Keratinocyte (primary cell): ENCODE measurements around the gene PCA3. TPM values are rescaled to one million over a fixed set of nuclear protein-coding genes. Genes with fewer than 3 reads are reported as not detected.

ENCODE experiments used
- DNase-seq: peaks from one replicate; pipeline ENCODE4 v3.0.0-alpha.2; 2011; ENCODE audit warnings: low read depth, missing footprints, low spot score
- FAIRE-seq: peaks from 2 replicates; lab custom pipeline; 2011; peaks lifted over from hg19 to GRCh38; lab: Jason Lieb, UNC
- H2AFZ ChIP-seq: 2 replicates; pipeline ENCODE4 v1.6.0; 2012; ENCODE audit warnings: low read length, control low read depth, inconsistent platforms; ENCODE audit not compliant: control insufficient read depth
- H3K27ac ChIP-seq: 2 replicates; pipeline ENCODE4 v1.5.1; 2011; ENCODE audit warnings: low read length; ENCODE audit not compliant: control insufficient read depth, insufficient read depth
- H3K27me3 ChIP-seq: 3 replicates; pipeline ENCODE4 v1.6.0; 2011; ENCODE audit warnings: low read length; ENCODE audit not compliant: control insufficient read depth, insufficient read depth; ENCODE audit errors: extremely low read depth
- H3K36me3 ChIP-seq, 2 experiments: 2 replicates in 1 of 2; 3 replicates in 1 of 2; pipeline ENCODE4 v1.5.1; 2011; ENCODE audit warnings: low read length in 2 of 2, mild to moderate bottlenecking in 1 of 2; ENCODE audit not compliant: control insufficient read depth in 2 of 2, insufficient read depth in 2 of 2; ENCODE audit errors: extremely low read depth in 1 of 2
- H3K4me1 ChIP-seq: 3 replicates; pipeline ENCODE4 v1.5.1; 2011; ENCODE audit warnings: low read length; ENCODE audit not compliant: control insufficient read depth, insufficient read depth; ENCODE audit errors: extremely low read depth
- H3K4me2 ChIP-seq: 3 replicates; pipeline ENCODE4 v1.6.0; 2011; ENCODE audit warnings: low read depth, low read length; ENCODE audit not compliant: control insufficient read depth, insufficient read depth; ENCODE audit errors: extremely low read depth
- H3K4me3 ChIP-seq, 3 experiments: fragments of 200-600 bp in 1 of 3; sonication (generic) in 1 of 3; 2 replicates in 2 of 3; 3 replicates in 1 of 3; pipeline ENCODE4 v1.5.1; 2011 to 2016; ENCODE audit warnings: low read length in 3 of 3, mild to moderate bottlenecking in 3 of 3, control low read depth in 2 of 3, inconsistent platforms in 1 of 3, low read depth in 1 of 3, mixed read lengths in 1 of 3, mixed run types in 1 of 3, moderate library complexity in 1 of 3; ENCODE audit not compliant: control insufficient read depth in 2 of 3, insufficient read depth in 2 of 3; ENCODE audit errors: extremely low read depth in 1 of 3
- H3K79me2 ChIP-seq: 2 replicates; pipeline ENCODE4 v1.6.0; 2012; ENCODE audit warnings: low read length; ENCODE audit not compliant: control insufficient read depth, insufficient read depth
- H3K9ac ChIP-seq: 3 replicates; pipeline ENCODE4 v1.6.0; 2011; ENCODE audit warnings: low read length; ENCODE audit not compliant: control insufficient read depth, insufficient read depth; ENCODE audit errors: extremely low read depth
- H3K9me1 ChIP-seq: 3 replicates; pipeline ENCODE4 v1.6.0; 2011; ENCODE audit warnings: low read length; ENCODE audit not compliant: control insufficient read depth, insufficient read depth; ENCODE audit errors: extremely low read depth
- H3K9me3 ChIP-seq: 2 replicates; pipeline ENCODE4 v1.5.1; 2012; ENCODE audit warnings: low read depth, low read length; ENCODE audit not compliant: control insufficient read depth
- H4K20me1 ChIP-seq: 3 replicates; pipeline ENCODE4 v1.6.0; 2011; ENCODE audit warnings: low read length; ENCODE audit not compliant: control insufficient read depth, insufficient read depth; ENCODE audit errors: extremely low read depth
- CTCF ChIP-seq, 3 experiments: IDR thresholded peaks in 1 of 3; conservative IDR thresholded peaks in 1 of 3; optimal IDR thresholded peaks in 1 of 3; 2 replicates in 2 of 3; 3 replicates in 1 of 3; pipeline versions ENCODE3 to v1.5.1; 2011; ENCODE audit warnings: low read length in 3 of 3, mild to moderate bottlenecking in 3 of 3, moderate library complexity in 2 of 3, control low read depth in 1 of 3, inconsistent platforms in 1 of 3; ENCODE audit not compliant: insufficient read depth in 2 of 3; ENCODE audit errors: extremely low read depth in 1 of 3
- EZH2 ChIP-seq: IDR thresholded peaks from one replicate; pipeline ENCODE4 v1.6.1; 2012; ENCODE audit warnings: inconsistent platforms, mild to moderate bottlenecking, low read length, moderate library complexity
- dilution Hi-C: fragments of 300-500 bp; cut with MboI; formaldehyde crosslinking; loops from one replicate; pipeline ENCODE4 v1.7.0; 2020; ENCODE audit warnings: low sequenced_read_pairs; ENCODE audit not compliant: extremely low pct_ligation_motif_present
- polyA plus RNA-seq, 5 experiments: library from polyadenylated mRNA; depleted of rRNA in 3 of 5; stranded (reverse) in 3 of 5; stranded (forward) in 1 of 5; unstranded in 1 of 5; fragments of >200 nt; gene quantifications; 1 replicate in 1 of 5; 2 replicates in 3 of 5; 3 replicates in 1 of 5; pipeline versions ENCODE4 v1.2.1 to v1.2.3, GENCODE V29; 2011 to 2012; ENCODE audit warnings: missing spikeins in 2 of 5, low read depth in 1 of 5, low replicate concordance in 1 of 5

Gene PCA3
- polyA plus RNA-seq, 1 donor (not counting 4 experiments of a cell fraction or from before 2014, with no cell fraction given) = not detected

GRCh38 chr9:76737154-76737902 lies 26.9 kb upstream of the PCA3 start:
- Histone ChIP-seq H3K9me1 (no peaks in the 10 kb centered on the region), H3K27ac (no peak overlapping the region), H3K36me3 (no peaks in the 10 kb centered on the region), H3K27me3 (no peaks in the 10 kb centered on the region), H3K4me2 (no peak overlapping the region), H3K9ac (no peak overlapping the region), H3K79me2 (no peaks in the 10 kb centered on the region), H3K4me3 (no peak overlapping the region), H2AFZ (no peak overlapping the region), H4K20me1 (no peaks in the 10 kb centered on the region), H3K9me3 (no peaks in the 10 kb centered on the region), H3K4me1 (no peaks in the 10 kb centered on the region)
- FAIRE-seq (no peak), DNase-seq (no peak)
- dilution Hi-C loops = no loop called here
- TF ChIP-seq CTCF (optimal IDR thresholded peaks at IDR 0.05 in 1 of 3, IDR thresholded peaks at IDR 0.05 in 1 of 3, conservative IDR thresholded peaks at IDR 0.05 in 1 of 3; ENCODE audit: extremely low read depth in 1 of 3, insufficient read depth in 2 of 3, low read length in 3 of 3) = no peak
- TF ChIP-seq EZH2 = no peak

DNA sequence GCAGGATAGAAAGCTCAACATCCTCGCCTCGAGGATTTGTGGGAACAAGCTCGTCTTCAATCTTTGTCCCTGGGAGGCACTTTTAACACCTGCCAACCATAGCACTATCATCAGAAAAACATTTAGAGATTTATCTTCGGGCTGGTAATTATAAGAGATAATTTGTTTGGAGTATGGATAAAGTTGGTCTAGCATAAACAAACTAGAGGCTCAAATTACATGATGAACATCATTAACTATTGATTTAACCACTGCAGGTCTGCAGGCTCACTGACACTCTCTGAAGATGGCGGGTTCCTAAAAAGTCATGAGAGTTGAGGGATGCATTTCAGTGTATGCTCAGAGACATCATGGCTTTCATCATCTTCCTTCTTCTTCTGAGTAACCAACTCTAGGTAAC lies 25.8 kb upstream of the PCA3 start:
- H3K4me3 ChIP-seq = no peak overlapping the region
- H3K9me1 ChIP-seq = no peaks in the 10 kb centered on the region
- no peak overlapping the region for H3K27ac ChIP-seq
- H3K79me2 ChIP-seq = no peaks in the 10 kb centered on the region
- FAIRE-seq (no peak), DNase-seq (no peak)
- H3K9me3 ChIP-seq = no peaks in the 10 kb centered on the region
- TF ChIP-seq EZH2 = no peak
- TF ChIP-seq CTCF (optimal IDR thresholded peaks at IDR 0.05 in 1 of 3, IDR thresholded peaks at IDR 0.05 in 1 of 3, conservative IDR thresholded peaks at IDR 0.05 in 1 of 3; ENCODE audit: extremely low read depth in 1 of 3, insufficient read depth in 2 of 3, low read length in 3 of 3) = no peak
- H3K4me1 ChIP-seq = no peaks in the 10 kb centered on the region
- H3K9ac ChIP-seq = no peak overlapping the region
- H4K20me1 ChIP-seq = no peaks in the 10 kb centered on the region
- H3K36me3 ChIP-seq = no peaks in the 10 kb centered on the region
- no peak overlapping the region for H2AFZ ChIP-seq
- dilution Hi-C loops = no loop called here
- H3K4me2 ChIP-seq = no peak overlapping the region
- H3K27me3 ChIP-seq = no peaks in the 10 kb centered on the region
